GM23248 (cell line): Measurements from ENCODE around the gene DPP3.

ENCODE experiments used
- EZH2 ChIP-seq: fragments of 200-600 bp; sonication (generic); IDR thresholded peaks from 2 replicates; pipeline ENCODE4 v1.6.1; 2018; ENCODE audit warnings: antibody characterized with exemption, mild to moderate bottlenecking; ENCODE audit not compliant: insufficient read depth, poor library complexity, severe bottlenecking
- EZH2phosphoT487 ChIP-seq: fragments of 200-600 bp; sonication (generic); IDR thresholded peaks from 2 replicates; pipeline ENCODE4 v1.6.1; 2018; ENCODE audit warnings: antibody characterized with exemption, moderate library complexity, mild to moderate bottlenecking, low read depth; ENCODE audit not compliant: insufficient read depth

- TF ChIP-seq EZH2: no peak
- TF ChIP-seq EZH2phosphoT487: no peak
Measured at GRCh38 chr11:66543263-66544107, 63.3 kb downstream of the DPP3 start.
